H1 (cell line): ENCODE results near the gene BTBD9. TPM values are rescaled to one million over a fixed set of nuclear protein-coding genes. Genes with fewer than 3 reads are reported as not detected.

Source experiments
- CTCF ChIA-PET: fragments of 300-600 bp; sonication (Branson Sonifier 250); formaldehyde crosslinking; loops from one replicate; lab custom pipeline; 2021; ENCODE audit not compliant: partially characterized antibody; lab: Charles Lee
- POLR2A ChIA-PET: fragments of 300-600 bp; sonication (Branson Sonifier 250); formaldehyde crosslinking; loops from one replicate; lab custom pipeline; 2021; ENCODE audit warnings: inconsistent platforms; ENCODE audit not compliant: partially characterized antibody; lab: Charles Lee
- DNase-seq, 2 experiments: peaks; one replicate each; pipeline versions ENCODE4 v3.0.0 to v3.0.0-alpha.2; 2010 to 2022; ENCODE audit warnings: low spot score in 2 of 2, low read depth in 1 of 2, mixed read lengths in 1 of 2
- FAIRE-seq: peaks from 2 replicates; lab custom pipeline; 2011; peaks lifted over from hg19 to GRCh38; lab: Jason Lieb, UNC
- H2AFZ ChIP-seq: 2 replicates; pipeline ENCODE4 v1.8.1; 2012; ENCODE audit warnings: low read length, inconsistent platforms
- H2AK5ac ChIP-seq: 2 replicates; pipeline ENCODE4 v1.6.1; 2013; ENCODE audit warnings: low read depth, low read length
- H2BK120ac ChIP-seq: replicated peaks from 2 replicates; pipeline ENCODE3; 2013; ENCODE audit warnings: low read depth, low read length, inconsistent platforms
- H2BK12ac ChIP-seq: 2 replicates; pipeline ENCODE4 v1.6.1; 2013; ENCODE audit warnings: low read depth, low read length
- H2BK15ac ChIP-seq: 2 replicates; pipeline ENCODE4 v1.6.1; 2013; ENCODE audit warnings: low read length
- H2BK20ac ChIP-seq: 2 replicates; pipeline ENCODE4 v1.6.1; 2013; ENCODE audit warnings: low read length
- H2BK5ac ChIP-seq: 2 replicates; pipeline ENCODE4 v1.6.1; 2013; ENCODE audit warnings: low read depth, low read length
- H3K14ac ChIP-seq: 2 replicates; pipeline ENCODE4 v1.6.1; 2013; ENCODE audit warnings: inconsistent platforms; ENCODE audit not compliant: insufficient read length
- H3K18ac ChIP-seq: 2 replicates; pipeline ENCODE4 v1.6.1; 2013; ENCODE audit warnings: low read length; ENCODE audit errors: extremely low read depth
- H3K23ac ChIP-seq: 2 replicates; pipeline ENCODE4 v1.6.1; 2013; ENCODE audit warnings: inconsistent platforms; ENCODE audit not compliant: insufficient read length
- H3K23me2 ChIP-seq: 2 replicates; pipeline ENCODE4 v1.6.1; 2013; ENCODE audit warnings: low read depth, low read length
- H3K27ac ChIP-seq: 2 replicates; pipeline ENCODE4 v1.6.1; 2011; ENCODE audit warnings: low read depth, low read length, inconsistent platforms
- H3K27me3 ChIP-seq, 4 experiments: replicated peaks in 1 of 4; 1 replicate in 1 of 4; 2 replicates in 3 of 4; pipeline versions ENCODE4 v1.6.1 to v1.8.1; 2011 to 2013; ENCODE audit warnings: low read length in 3 of 4, mild to moderate bottlenecking in 3 of 4, inconsistent platforms in 2 of 4, mixed read lengths in 2 of 4, moderate library complexity in 1 of 4; ENCODE audit not compliant: control insufficient read depth in 3 of 4, insufficient read depth in 3 of 4; ENCODE audit errors: extremely low read depth in 1 of 4
- H3K36me3 ChIP-seq, 4 experiments: 2 replicates each; pipeline versions ENCODE4 v1.6.1 to v1.8.1; 2011 to 2013; ENCODE audit warnings: mild to moderate bottlenecking in 4 of 4, low read length in 3 of 4, moderate library complexity in 2 of 4, control low read depth in 1 of 4, inconsistent platforms in 1 of 4; ENCODE audit not compliant: insufficient read depth in 4 of 4, control insufficient read depth in 2 of 4
- H3K4ac ChIP-seq: replicated peaks from 2 replicates; pipeline ENCODE3; 2013; ENCODE audit warnings: low read length, low read depth, mixed read lengths, inconsistent platforms; ENCODE audit not compliant: insufficient read length
- H3K4me1 ChIP-seq, 4 experiments: replicated peaks in 1 of 4; 1 replicate in 1 of 4; 2 replicates in 3 of 4; pipeline versions ENCODE4 v1.6.1 to v1.8.1; 2011 to 2013; ENCODE audit warnings: low read length in 3 of 4, inconsistent platforms in 2 of 4, mixed read lengths in 1 of 4; ENCODE audit not compliant: insufficient read depth in 4 of 4, control insufficient read depth in 3 of 4
- H3K4me2 ChIP-seq, 2 experiments: 2 replicates each; pipeline versions ENCODE4 v1.6.1 to v1.8.1; 2011 to 2013; ENCODE audit warnings: low read depth in 2 of 2, low read length in 2 of 2, control low read depth in 1 of 2, inconsistent platforms in 1 of 2, mild to moderate bottlenecking in 1 of 2; ENCODE audit not compliant: insufficient read depth in 1 of 2
- H3K4me3 ChIP-seq, 4 experiments: fragments of 200-600, 300-600 bp in 1 of 4; sonication (generic), shearing (Covaris generic), sonication (Bioruptor Twin) in 1 of 4; 2 replicates each; pipeline versions ENCODE4 v1.5.1 to v1.8.1; 2011 to 2016; ENCODE audit warnings: low read length in 4 of 4, low read depth in 3 of 4, control low read depth in 2 of 4, inconsistent platforms in 2 of 4, mild to moderate bottlenecking in 2 of 4, mixed read lengths in 1 of 4, moderate library complexity in 1 of 4; ENCODE audit not compliant: insufficient read depth in 2 of 4; ENCODE audit errors: extremely low read depth in 1 of 4
- H3K56ac ChIP-seq: replicated peaks from 2 replicates; pipeline ENCODE3; 2013; ENCODE audit warnings: low read depth, mild to moderate bottlenecking, mixed read lengths, low read length, inconsistent platforms; ENCODE audit not compliant: insufficient read length
- H3K79me1 ChIP-seq: 2 replicates; pipeline ENCODE4 v1.6.1; 2013; ENCODE audit warnings: low read depth, low read length, control low read depth
- H3K79me2 ChIP-seq, 2 experiments: 2 replicates each; pipeline versions ENCODE4 v1.6.1 to v1.8.1; 2012 to 2013; ENCODE audit warnings: low read length in 2 of 2, mild to moderate bottlenecking in 2 of 2, inconsistent platforms in 1 of 2; ENCODE audit not compliant: insufficient read depth in 2 of 2, control insufficient read depth in 1 of 2
- H3K9ac ChIP-seq, 4 experiments: replicated peaks in 1 of 4; 1 replicate in 1 of 4; 2 replicates in 3 of 4; pipeline versions ENCODE4 v1.6.1 to v1.8.1; 2011 to 2013; ENCODE audit warnings: low read depth in 3 of 4, low read length in 3 of 4, control low read depth in 2 of 4, mild to moderate bottlenecking in 2 of 4, moderate library complexity in 2 of 4, inconsistent platforms in 1 of 4; ENCODE audit errors: extremely low read depth in 1 of 4
- H3K9me3 ChIP-seq, 2 experiments: 2 replicates each; pipeline versions ENCODE4 v1.6.1 to v1.8.1; 2012 to 2013; ENCODE audit warnings: mild to moderate bottlenecking in 2 of 2, moderate library complexity in 2 of 2, control low read depth in 1 of 2, inconsistent platforms in 1 of 2, low read depth in 1 of 2, low read length in 1 of 2, mixed read lengths in 1 of 2; ENCODE audit not compliant: insufficient read depth in 2 of 2
- H4K20me1 ChIP-seq, 2 experiments: replicated peaks in 1 of 2; 2 replicates each; pipeline versions ENCODE3 to v1.8.1; 2011 to 2013; ENCODE audit warnings: inconsistent platforms in 2 of 2, low read length in 2 of 2, mild to moderate bottlenecking in 1 of 2; ENCODE audit not compliant: insufficient read depth in 2 of 2, control insufficient read depth in 1 of 2
- H4K5ac ChIP-seq: 2 replicates; pipeline ENCODE4 v1.6.1; 2013; ENCODE audit warnings: low read length, low read depth, mixed read lengths, inconsistent platforms; ENCODE audit not compliant: insufficient read length
- H4K8ac ChIP-seq: 2 replicates; pipeline ENCODE4 v1.8.0; 2013; ENCODE audit warnings: mild to moderate bottlenecking, moderate library complexity, low read length, inconsistent platforms; ENCODE audit not compliant: insufficient read depth; ENCODE audit errors: extremely low read depth
- H4K91ac ChIP-seq: replicated peaks from 2 replicates; pipeline ENCODE3; 2013; ENCODE audit warnings: low read length, mixed read lengths, inconsistent platforms; ENCODE audit not compliant: insufficient read length
- ATF2 ChIP-seq: IDR thresholded peaks from 2 replicates; pipeline ENCODE4 v1.6.1; 2012; ENCODE audit warnings: low read length, inconsistent platforms
- BACH1 ChIP-seq: IDR thresholded peaks from 2 replicates; pipeline ENCODE4 v1.6.1; 2012; ENCODE audit warnings: low read length, improper control_type of control experiment
- BCL11A ChIP-seq, 2 experiments: IDR thresholded peaks; one replicate each; pipeline ENCODE4 v1.6.1; 2011; ENCODE audit warnings: low read depth in 2 of 2, low read length in 2 of 2, mild to moderate bottlenecking in 2 of 2
- CTCF ChIP-seq, 3 experiments: IDR thresholded peaks; 1 replicate in 2 of 3; 2 replicates in 1 of 3; pipeline versions ENCODE4 v1.5.1 to v1.6.1; 2011; ENCODE audit warnings: low read length in 3 of 3, mild to moderate bottlenecking in 3 of 3, inconsistent platforms in 2 of 3, low read depth in 1 of 3, moderate library complexity in 1 of 3; ENCODE audit not compliant: insufficient read depth in 1 of 3; ENCODE audit errors: control extremely low read depth in 1 of 3
- GABPA ChIP-seq: IDR thresholded peaks from 2 replicates; pipeline ENCODE4 v1.6.1; 2011; ENCODE audit warnings: mild to moderate bottlenecking, low read length, moderate library complexity, borderline replicate concordance; ENCODE audit not compliant: insufficient read depth
- KDM1A ChIP-seq: fragments of 200-600, 300-600 bp; sonication (generic); IDR thresholded peaks from 2 replicates; pipeline ENCODE4 v1.7.1; 2016; ENCODE audit warnings: mild to moderate bottlenecking, low read length, borderline replicate concordance
- NRF1 ChIP-seq: IDR thresholded peaks from 2 replicates; pipeline ENCODE4 v1.6.1; 2011; ENCODE audit warnings: mild to moderate bottlenecking, low read depth, low read length, improper control_type of control experiment
- POLR2AphosphoS5 ChIP-seq: IDR thresholded peaks from 2 replicates; pipeline ENCODE4 v1.6.1; 2011; ENCODE audit warnings: low read depth, low read length
- RXRA ChIP-seq: IDR thresholded peaks from 2 replicates; pipeline ENCODE4 v1.6.1; 2011; ENCODE audit warnings: low read depth, mild to moderate bottlenecking, low read length, moderate library complexity; ENCODE audit not compliant: insufficient read depth
- SIN3A ChIP-seq, 2 experiments: IDR thresholded peaks in 1 of 2; conservative IDR thresholded peaks in 1 of 2; 2 replicates each; pipeline ENCODE4 v1.6.1; 2011 to 2012; ENCODE audit warnings: low read length in 2 of 2, improper control_type of control experiment in 1 of 2, low read depth in 1 of 2, mild to moderate bottlenecking in 1 of 2
- polyA plus RNA-seq, 7 experiments: library from polyadenylated mRNA; depleted of rRNA in 3 of 7; stranded (reverse) in 5 of 7; unstranded in 2 of 7; fragments of >200 nt in 5 of 7; fragments of 200-250 nt in 2 of 7; gene quantifications; 1 replicate in 5 of 7; 2 replicates in 1 of 7; 4 replicates in 1 of 7; pipeline versions ENCODE4 v1.2.1 to v1.2.3, GENCODE V29; 2011 to 2013; ENCODE audit warnings: missing spikeins in 2 of 7, mixed read lengths in 2 of 7
- total RNA-seq: library from RNA; stranded (reverse); fragmentation: NEBNext Ultra II Directional; extraction: Animal tissue kit (Norgen Biotek cat#: 25700); gene quantifications from 2 replicates; pipeline ENCODE4 v1.2.1, GENCODE V29; 2021

BTBD9 gene
- total and polyA plus RNA-seq, 2 of the 8 experiments (the other 6 are each of a cell fraction or from before 2014, with no cell fraction given) = 0.92 to 4.1 TPM

- Histone ChIP-seq H2AK5ac (no peak overlapping the region), H3K14ac (no peak overlapping the region), H3K4me2 (no peak overlapping the region), H4K91ac (no peak overlapping the region), H3K4me3 (no peak overlapping the region), H2BK5ac (no peak overlapping the region), H4K20me1 (no peaks in the 10 kb centered on the region), H2BK15ac (no peak overlapping the region), H2AFZ (no peak overlapping the region), H2BK120ac (no peak overlapping the region), H3K27me3 (no peaks in the 10 kb centered on the region), H2BK20ac (no peak overlapping the region), H3K18ac (no peak overlapping the region), H3K23ac (no peak overlapping the region), H3K4ac (no peak overlapping the region), H3K36me3 (no peaks in the 10 kb centered on the region), H3K9me3 (no peaks in the 10 kb centered on the region), H3K23me2 (no peaks in the 10 kb centered on the region), H3K9ac (no peak overlapping the region), H4K8ac (no peak overlapping the region), H3K79me2 (no peaks in the 10 kb centered on the region), H2BK12ac (no peak overlapping the region), H4K5ac (no peak overlapping the region), H3K27ac (no peak overlapping the region), H3K79me1 (no peaks in the 10 kb centered on the region), H3K56ac (no peak overlapping the region), H3K4me1 (peaks cover 0 to 5% (median 1%) of the 10 kb centered on the region in 4 experiments; a peak in 4 of 7 replicates)
- FAIRE-seq (no peak), DNase-seq (no peak)
- POLR2A ChIA-PET = no interaction called here
- CTCF ChIA-PET = interaction anchor here (0.7 kb wide), 1 partner anchor 19 kb away, joined by 3 read pairs; no protein-coding TSS in a partner anchor
- TF ChIP-seq BACH1 (no peak), ATF2 (no peak), CTCF (IDR thresholded peaks at IDR 0.05; ENCODE audit: control extremely low read depth in 1 of 3, insufficient read depth in 1 of 3, low read depth in 1 of 3, low read length in 3 of 3) (no peak), BCL11A (IDR thresholded peaks at IDR 0.05; ENCODE audit: low read depth in 2 of 2, low read length in 2 of 2) (no peak), SIN3A (conservative IDR thresholded peaks at IDR 0.05 in 1 of 2, IDR thresholded peaks at IDR 0.05 in 1 of 2; ENCODE audit: low read depth in 1 of 2, low read length in 2 of 2) (no peak), NRF1 (no peak), GABPA (no peak), POLR2AphosphoS5 (no peak), RXRA (no peak), KDM1A (no peak)
Observed at GRCh38 chr6:38131527-38131965, 508.2 kb downstream of the BTBD9 start.
